Fibroblast of mammary gland (primary cell): Measurements from ENCODE around the gene CASP2.

Experiments used
- DNase-seq: peaks from one replicate; pipeline ENCODE4 v3.0.0-alpha.2; 2010; ENCODE audit warnings: low read depth
- H3K4me3 ChIP-seq: 2 replicates; pipeline ENCODE4 v1.5.1; 2011; ENCODE audit warnings: low read depth, mild to moderate bottlenecking, low read length, moderate library complexity; ENCODE audit not compliant: control insufficient read depth
- CTCF ChIP-seq: conservative IDR thresholded peaks from 2 replicates; pipeline ENCODE4 v1.5.1; 2011; ENCODE audit warnings: low read depth, low read length, inconsistent platforms; ENCODE audit not compliant: control insufficient read depth, insufficient read depth

The CASP2 gene

DNA sequence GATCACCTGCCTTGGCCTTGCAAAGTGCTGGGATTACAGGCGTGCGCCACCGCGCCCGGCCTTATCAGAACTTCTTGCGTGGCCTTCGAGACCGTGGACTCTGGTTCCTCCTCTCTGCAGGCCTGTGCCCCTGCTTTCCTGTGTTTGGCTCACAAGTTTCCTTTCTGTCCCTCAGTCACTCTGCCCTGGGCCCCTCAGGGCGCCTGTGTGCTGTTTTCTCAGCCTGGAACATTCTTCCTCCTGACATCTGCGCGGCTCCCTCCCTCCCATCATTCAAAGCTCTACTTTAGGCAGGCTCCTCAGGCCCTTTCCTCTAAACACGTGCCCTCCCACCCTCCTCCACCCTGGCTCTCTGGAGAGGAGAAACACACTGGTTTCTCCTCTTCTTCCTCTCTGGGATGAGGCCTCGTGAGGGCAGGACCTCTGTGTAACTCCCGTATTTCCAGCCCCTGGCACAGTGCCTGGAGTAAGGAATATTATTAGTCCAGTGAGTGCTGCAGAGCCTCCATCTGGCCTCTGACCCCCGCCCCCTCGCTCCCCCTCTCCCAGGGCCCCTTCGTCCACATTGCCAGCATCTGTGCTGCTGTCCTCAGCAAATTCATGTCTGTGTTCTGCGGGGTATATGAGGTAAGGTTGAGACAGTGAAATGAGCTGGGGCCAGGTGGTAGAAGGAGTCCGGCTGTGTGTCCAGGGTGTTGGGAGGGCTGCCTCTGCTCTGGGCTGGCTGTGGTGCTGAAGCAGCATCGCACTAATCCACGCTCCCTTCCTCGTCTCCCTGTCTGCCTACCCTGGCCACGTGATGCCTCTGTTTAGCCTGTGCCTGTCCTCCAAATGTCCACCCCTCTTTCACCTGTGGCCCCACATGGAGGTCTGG is 34.8 kb downstream of the CASP2 start:
- peak; percentile 24 for DNase-seq
- no peak overlapping the region for H3K4me3 ChIP-seq
- no peak for TF ChIP-seq CTCF

GRCh38 chr7:143323653-143324052 is 35.5 kb downstream of the CASP2 start:
- no peak overlapping the region for H3K4me3 ChIP-seq
- TF ChIP-seq CTCF: no peak
- no peak for DNase-seq

DNA sequence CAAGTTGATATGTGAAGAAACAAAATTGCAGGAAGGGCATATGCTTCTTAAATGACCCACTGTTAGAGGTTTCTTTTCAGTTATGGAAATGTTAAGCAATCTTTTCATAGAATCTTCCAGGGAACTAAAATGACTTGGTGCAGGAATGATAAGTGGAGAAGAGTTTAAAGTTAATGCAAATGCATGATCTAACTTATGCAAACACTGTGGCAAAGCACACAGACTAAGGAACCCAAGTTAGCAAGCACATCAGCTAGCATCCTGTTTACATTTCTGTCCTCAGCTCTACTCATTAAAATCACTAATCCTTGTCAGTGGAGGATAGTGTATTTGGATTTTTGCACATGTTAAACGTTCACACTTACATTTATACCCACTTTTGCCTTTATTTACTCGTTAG is 37.1 kb downstream of the CASP2 start:
- no peak for TF ChIP-seq CTCF
- DNase-seq: peak; percentile 22
- H3K4me3 ChIP-seq: no peak overlapping the region

DNA sequence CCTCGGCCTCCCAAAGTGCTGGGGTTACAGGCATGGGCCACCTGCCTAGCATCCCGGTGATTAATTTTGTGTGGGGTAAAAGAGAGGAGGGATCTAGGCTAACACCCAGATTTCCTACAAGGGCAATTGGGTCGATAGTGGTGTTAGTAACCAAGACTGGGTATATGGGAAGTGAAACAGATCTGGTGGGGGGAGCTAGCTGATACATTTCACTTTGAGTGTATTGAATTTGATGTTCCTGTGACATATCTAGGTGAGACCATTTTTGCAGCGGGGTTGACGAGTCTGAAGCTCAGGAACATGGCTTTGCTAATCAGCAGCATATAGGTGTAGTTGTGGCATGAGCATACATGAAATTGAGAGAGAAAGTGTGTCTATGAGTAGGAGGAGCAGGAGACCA is 39.8 kb downstream of the CASP2 start:
- H3K4me3 ChIP-seq: no peak overlapping the region
- TF ChIP-seq CTCF: no peak
- no peak for DNase-seq

DNA sequence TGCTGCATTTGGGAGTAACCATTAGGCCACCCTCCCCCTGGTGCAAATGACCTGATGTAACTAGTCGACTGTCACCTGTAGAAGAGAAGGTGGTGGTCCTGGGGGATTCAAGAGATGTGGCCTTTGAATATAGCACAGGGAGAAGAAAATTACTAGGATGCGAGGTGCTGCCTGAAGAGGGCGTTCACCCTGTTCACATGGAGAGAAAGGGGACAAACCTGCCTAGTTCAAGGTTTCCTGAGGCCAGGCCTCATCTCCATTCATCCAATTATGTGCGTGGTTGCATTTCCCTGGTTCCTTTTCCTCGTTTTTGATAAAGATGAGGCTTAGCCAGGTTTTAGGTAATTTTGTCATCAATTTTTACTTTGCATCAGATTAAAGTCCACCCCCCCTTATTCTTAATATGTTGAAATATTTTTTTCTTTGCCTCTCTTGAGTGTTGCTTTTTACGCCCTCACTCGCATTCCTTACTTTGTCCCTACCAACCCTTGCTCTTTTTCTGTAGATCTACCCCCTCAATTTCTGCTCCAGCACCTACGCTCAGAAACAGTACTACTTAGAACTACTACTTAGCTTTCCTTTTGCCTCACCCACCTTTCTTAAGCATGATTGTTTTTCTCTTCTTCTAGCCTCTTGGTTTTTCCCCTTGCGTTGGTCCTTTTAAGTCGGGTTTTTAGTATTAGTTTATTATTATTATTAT is 41.5 kb downstream of the CASP2 start:
- no peak overlapping the region for H3K4me3 ChIP-seq
- DNase-seq: no peak
- no peak for TF ChIP-seq CTCF

- peak; percentile 97 for DNase-seq
- TF ChIP-seq CTCF: no peak
- no peak overlapping the region for H3K4me3 ChIP-seq
Observed at GRCh38 chr7:143331179-143331801, 43.1 kb downstream of the CASP2 start.
